Measurements from ENCODE around the gene ZMYM2. TPM values are rescaled to one million over a fixed set of nuclear protein-coding genes. Genes with fewer than 3 reads are reported as not detected.

The ZMYM2 gene
- total RNA-seq, 1 donor from 2014 or later, result 109 TPM

DNA sequence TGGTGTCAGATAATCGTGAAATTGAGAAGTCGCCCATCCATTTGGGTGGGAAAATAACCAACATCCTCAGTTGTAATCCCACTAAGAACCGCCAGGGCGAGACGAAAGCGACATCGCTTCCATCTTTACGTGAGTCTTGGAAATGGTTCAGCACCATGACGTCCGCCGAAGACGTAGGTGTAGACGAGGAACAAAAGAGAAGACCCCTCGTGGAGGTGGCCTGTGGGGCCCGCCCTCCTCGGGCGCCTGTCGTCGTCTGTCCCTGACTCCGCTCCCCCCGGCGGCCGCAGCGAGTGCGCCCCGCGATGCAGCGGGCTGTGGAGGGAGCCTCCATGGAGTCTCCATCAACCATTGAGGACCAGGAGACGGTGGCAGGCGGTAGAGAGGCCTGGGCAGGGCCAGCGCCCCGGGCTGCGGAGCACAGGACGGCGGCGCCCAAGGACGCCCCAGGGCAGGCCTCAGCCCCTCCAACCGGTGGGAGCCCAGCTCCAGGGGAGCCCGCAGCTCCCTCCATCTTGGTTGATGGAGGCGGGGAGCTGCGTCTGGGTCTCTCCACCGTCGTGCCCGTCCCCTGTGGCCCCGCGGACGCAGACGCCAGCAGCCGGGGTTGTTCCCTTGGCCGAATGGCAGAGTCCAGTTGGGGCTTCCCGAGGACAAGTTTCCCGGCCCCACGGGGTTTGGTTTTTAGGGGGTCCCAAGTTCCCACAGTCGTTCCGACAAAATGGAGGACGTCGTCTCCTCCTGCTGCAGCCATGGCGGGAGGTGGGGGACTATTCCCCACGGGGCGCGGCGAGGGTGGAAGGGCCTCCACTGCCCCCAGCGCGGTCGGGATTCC is 990 bp upstream of the ZMYM2 start:
- Mint-ChIP-seq H3K4me3 (ENCODE audit: unreplicated experiment) (peak overlapping the region; percentile 76), H3K36me3 (ENCODE audit: low read depth, unreplicated experiment) (no peaks in the 10 kb centered on the region), H3K9me3 (ENCODE audit: unreplicated experiment) (no peaks in the 10 kb centered on the region), H3K4me1 (ENCODE audit: low read depth, unreplicated experiment) (peaks cover 9% of the 10 kb centered on the region), H3K27me3 (ENCODE audit: low read depth, unreplicated experiment) (no peaks in the 10 kb centered on the region), H3K27ac (ENCODE audit: unreplicated experiment) (peak overlapping the region; percentile 85)
- Histone ChIP-seq H3K9me3 (ENCODE audit: insufficient read depth, low read depth, low read length) (no peaks in the 10 kb centered on the region), H3K27me3 (ENCODE audit: insufficient read depth, low read length) (peaks cover 3% of the 10 kb centered on the region), H3K4me2 (ENCODE audit: low read length) (peak overlapping the region; percentile 81), H3K4me3 (ENCODE audit: insufficient read depth, low read depth, low read length) (peak overlapping the region; percentile 55), H3K4me1 (ENCODE audit: insufficient read depth, low read length) (peaks cover 18% of the 10 kb centered on the region), H4K20me1 (ENCODE audit: insufficient read depth, low read length) (peaks cover 28% of the 10 kb centered on the region), H3K79me2 (ENCODE audit: insufficient read depth, low read length) (peaks cover 32% of the 10 kb centered on the region), H3K27ac (ENCODE audit: low read depth, low read length) (peak overlapping the region; percentile 78), H2AFZ (ENCODE audit: low read depth, low read length) (peak overlapping the region; percentile 88), H3K9ac (ENCODE audit: low read length) (peak overlapping the region; percentile 77), H3K36me3 (ENCODE audit: insufficient read depth, low read length) (no peaks in the 10 kb centered on the region)
- no peak for TF ChIP-seq EZH2 (IDR thresholded peaks at IDR 0.05; ENCODE audit: insufficient read depth, low read length)
- TF ChIP-seq, protein P1, sequence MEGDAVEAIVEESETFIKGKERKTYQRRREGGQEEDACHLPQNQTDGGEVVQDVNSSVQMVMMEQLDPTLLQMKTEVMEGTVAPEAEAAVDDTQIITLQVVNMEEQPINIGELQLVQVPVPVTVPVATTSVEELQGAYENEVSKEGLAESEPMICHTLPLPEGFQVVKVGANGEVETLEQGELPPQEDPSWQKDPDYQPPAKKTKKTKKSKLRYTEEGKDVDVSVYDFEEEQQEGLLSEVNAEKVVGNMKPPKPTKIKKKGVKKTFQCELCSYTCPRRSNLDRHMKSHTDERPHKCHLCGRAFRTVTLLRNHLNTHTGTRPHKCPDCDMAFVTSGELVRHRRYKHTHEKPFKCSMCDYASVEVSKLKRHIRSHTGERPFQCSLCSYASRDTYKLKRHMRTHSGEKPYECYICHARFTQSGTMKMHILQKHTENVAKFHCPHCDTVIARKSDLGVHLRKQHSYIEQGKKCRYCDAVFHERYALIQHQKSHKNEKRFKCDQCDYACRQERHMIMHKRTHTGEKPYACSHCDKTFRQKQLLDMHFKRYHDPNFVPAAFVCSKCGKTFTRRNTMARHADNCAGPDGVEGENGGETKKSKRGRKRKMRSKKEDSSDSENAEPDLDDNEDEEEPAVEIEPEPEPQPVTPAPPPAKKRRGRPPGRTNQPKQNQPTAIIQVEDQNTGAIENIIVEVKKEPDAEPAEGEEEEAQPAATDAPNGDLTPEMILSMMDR (IDR thresholded peaks at IDR 0.05; ENCODE audit: insufficient read depth, low read depth, low read length), result peak; percentile 56
- FAIRE-seq (peak; percentile 92), DNase-seq (ENCODE audit: low read depth) (peak; percentile 73)

DNA sequence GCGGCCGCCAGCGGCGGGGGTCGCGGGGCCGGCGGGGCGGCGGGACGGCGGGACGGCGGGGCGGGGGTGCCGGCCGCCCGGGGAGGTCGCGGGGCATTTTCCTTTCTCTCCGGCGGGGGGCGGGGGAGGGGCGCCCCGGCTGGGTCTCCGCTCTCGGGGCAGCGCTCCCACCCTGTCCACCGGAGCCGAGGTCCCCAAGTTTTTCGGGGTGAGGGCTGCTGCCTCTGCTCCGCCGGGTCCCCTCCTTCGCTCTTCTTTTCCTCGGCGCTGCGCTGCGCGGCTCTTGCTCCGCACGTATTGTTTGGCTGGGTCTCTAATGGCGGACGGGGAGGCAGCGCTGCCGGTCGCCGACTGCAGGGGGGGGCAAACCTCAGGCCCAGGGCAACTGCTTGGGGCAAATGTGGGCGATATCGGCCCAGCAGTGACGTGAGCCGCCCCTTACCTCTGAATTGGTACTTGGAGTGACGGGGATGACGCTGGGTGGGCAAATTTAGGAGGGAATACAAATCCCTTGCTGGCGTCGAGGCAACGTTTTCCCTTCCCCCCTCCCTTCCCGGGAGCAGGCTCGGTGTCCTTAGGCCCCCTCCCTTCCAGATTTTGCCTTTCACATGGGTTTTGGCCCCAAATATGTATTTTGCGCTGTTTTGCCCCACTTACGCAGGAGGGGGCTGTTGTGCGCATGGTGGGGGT is 759 bp downstream of the ZMYM2 start:
- no peaks in the 10 kb centered on the region for H3K36me3 Mint-ChIP-seq (ENCODE audit: low read depth, unreplicated experiment)
- TF ChIP-seq, protein P1 (IDR thresholded peaks at IDR 0.05; ENCODE audit: insufficient read depth, low read depth, low read length), result no peak
- no peak for TF ChIP-seq EZH2 (IDR thresholded peaks at IDR 0.05; ENCODE audit: insufficient read depth, low read length)
- H3K4me1 Mint-ChIP-seq (ENCODE audit: low read depth, unreplicated experiment), result peaks cover 9% of the 10 kb centered on the region
- Histone ChIP-seq H3K4me3 (ENCODE audit: insufficient read depth, low read depth, low read length) (peak overlapping the region; percentile 89), H3K27ac (ENCODE audit: low read depth, low read length) (peak overlapping the region; percentile 90), H3K9me3 (ENCODE audit: insufficient read depth, low read depth, low read length) (no peaks in the 10 kb centered on the region), H3K9ac (ENCODE audit: low read length) (peak overlapping the region; percentile 94), H3K4me2 (ENCODE audit: low read length) (peak overlapping the region; percentile 97), H4K20me1 (ENCODE audit: insufficient read depth, low read length) (peaks cover 46% of the 10 kb centered on the region), H3K27me3 (ENCODE audit: insufficient read depth, low read length) (no peaks in the 10 kb centered on the region), H2AFZ (ENCODE audit: low read depth, low read length) (peak overlapping the region; percentile 84), H3K4me1 (ENCODE audit: insufficient read depth, low read length) (peaks cover 18% of the 10 kb centered on the region), H3K79me2 (ENCODE audit: insufficient read depth, low read length) (peaks cover 50% of the 10 kb centered on the region), H3K36me3 (ENCODE audit: insufficient read depth, low read length) (no peaks in the 10 kb centered on the region)
- peak; percentile 20 for DNase-seq (ENCODE audit: low read depth)
- H3K4me3 Mint-ChIP-seq (ENCODE audit: unreplicated experiment), result peak overlapping the region; percentile 95
- peak overlapping the region; percentile 94 for H3K27ac Mint-ChIP-seq (ENCODE audit: unreplicated experiment)
- no peaks in the 10 kb centered on the region for H3K27me3 Mint-ChIP-seq (ENCODE audit: low read depth, unreplicated experiment)
- no peak for FAIRE-seq
- H3K9me3 Mint-ChIP-seq (ENCODE audit: unreplicated experiment), result no peaks in the 10 kb centered on the region

Data from astrocyte (in vitro differentiated cells and primary cell).